Measurements from ENCODE around the gene NDC80. TPM values are rescaled to one million over a fixed set of nuclear protein-coding genes. Genes with fewer than 3 reads are reported as not detected.

Gene NDC80
- polyA plus RNA-seq, 3 donors, result 0.07 TPM; not detected in 2

DNA sequence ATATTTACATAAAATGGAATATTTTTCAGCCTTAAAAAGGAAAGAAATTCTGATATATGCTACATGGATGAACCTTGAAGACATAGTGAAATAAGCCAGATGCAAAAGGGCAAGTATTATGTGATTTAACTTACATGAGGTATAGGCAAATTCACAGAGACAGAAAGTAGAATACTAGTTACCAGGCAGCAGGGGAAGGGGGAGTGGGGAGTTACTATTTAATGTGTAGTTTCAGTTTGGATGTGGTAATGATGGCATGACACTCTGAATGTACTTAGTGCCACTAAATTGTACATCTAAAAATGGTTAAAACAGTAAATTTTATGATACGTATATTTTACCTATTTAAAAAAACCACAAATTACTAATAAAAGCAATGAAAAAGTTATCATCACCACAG is 12.1 kb upstream of the NDC80 start:
- Mint-ChIP-seq H3K9me3 (no peaks in the 10 kb centered on the region), H3K4me3 (no peak overlapping the region), H3K4me1 (no peaks in the 10 kb centered on the region), H3K27me3 (ENCODE audit: low read depth in 3 of 3) (no peaks in the 10 kb centered on the region), H3K27ac (no peak overlapping the region), H3K36me3 (peaks cover 30 to 47% of the 10 kb centered on the region in 2 donors)
- no peak for DNase-seq
- H3K9ac ChIP-seq (ENCODE audit: insufficient read depth, low read length, poor library complexity, severe bottlenecking), result no peak overlapping the region
- H3K9me3 ChIP-seq (replicated peaks in 1 of 2; ENCODE audit: control insufficient read depth in 1 of 2, insufficient read depth in 1 of 2, low read length in 2 of 2), result no peaks in the 10 kb centered on the region
- H3K27ac ChIP-seq (ENCODE audit: low read depth in 1 of 2, low read length in 2 of 2), result no peak overlapping the region
- H3K79me2 ChIP-seq (ENCODE audit: insufficient read depth, low read length), result no peaks in the 10 kb centered on the region
- intact Hi-C loops (cut with micrococcal nuclease), result no loop called here
- no peak overlapping the region for H3K4me2 ChIP-seq (replicated peaks; ENCODE audit: extremely low read depth, low read length, poor library complexity, severe bottlenecking)
- H3K4me3 ChIP-seq (replicated peaks in 1 of 3; ENCODE audit: low read depth in 2 of 3, low read length in 3 of 3), result no peak overlapping the region
- H2AFZ ChIP-seq (ENCODE audit: insufficient read depth, low read depth, low read length, poor library complexity, severe bottlenecking), result no peak overlapping the region
- no peaks in the 10 kb centered on the region for H4K20me1 ChIP-seq (ENCODE audit: insufficient read depth, low read length)
- no peaks in the 10 kb centered on the region for H3K4me1 ChIP-seq (ENCODE audit: control insufficient read depth in 1 of 2, insufficient read depth in 2 of 2, low read length in 2 of 2)
- WGBS (ENCODE audit: insufficient coverage), result no CpG with 5 or more reads among the region's 1 CpG
- H3K27me3 ChIP-seq (ENCODE audit: control insufficient read depth in 2 of 2, insufficient read depth in 2 of 2, low read length in 2 of 2), result no peaks in the 10 kb centered on the region
- TF ChIP-seq, protein P1, sequence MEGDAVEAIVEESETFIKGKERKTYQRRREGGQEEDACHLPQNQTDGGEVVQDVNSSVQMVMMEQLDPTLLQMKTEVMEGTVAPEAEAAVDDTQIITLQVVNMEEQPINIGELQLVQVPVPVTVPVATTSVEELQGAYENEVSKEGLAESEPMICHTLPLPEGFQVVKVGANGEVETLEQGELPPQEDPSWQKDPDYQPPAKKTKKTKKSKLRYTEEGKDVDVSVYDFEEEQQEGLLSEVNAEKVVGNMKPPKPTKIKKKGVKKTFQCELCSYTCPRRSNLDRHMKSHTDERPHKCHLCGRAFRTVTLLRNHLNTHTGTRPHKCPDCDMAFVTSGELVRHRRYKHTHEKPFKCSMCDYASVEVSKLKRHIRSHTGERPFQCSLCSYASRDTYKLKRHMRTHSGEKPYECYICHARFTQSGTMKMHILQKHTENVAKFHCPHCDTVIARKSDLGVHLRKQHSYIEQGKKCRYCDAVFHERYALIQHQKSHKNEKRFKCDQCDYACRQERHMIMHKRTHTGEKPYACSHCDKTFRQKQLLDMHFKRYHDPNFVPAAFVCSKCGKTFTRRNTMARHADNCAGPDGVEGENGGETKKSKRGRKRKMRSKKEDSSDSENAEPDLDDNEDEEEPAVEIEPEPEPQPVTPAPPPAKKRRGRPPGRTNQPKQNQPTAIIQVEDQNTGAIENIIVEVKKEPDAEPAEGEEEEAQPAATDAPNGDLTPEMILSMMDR (IDR thresholded peaks at IDR 0.05), result no peak
- H3K36me3 ChIP-seq (replicated peaks in 1 of 2; ENCODE audit: control insufficient read depth in 1 of 2, insufficient read depth in 2 of 2, low read length in 2 of 2), result peaks cover 7 to 25% of the 10 kb centered on the region in 2 donors

DNA sequence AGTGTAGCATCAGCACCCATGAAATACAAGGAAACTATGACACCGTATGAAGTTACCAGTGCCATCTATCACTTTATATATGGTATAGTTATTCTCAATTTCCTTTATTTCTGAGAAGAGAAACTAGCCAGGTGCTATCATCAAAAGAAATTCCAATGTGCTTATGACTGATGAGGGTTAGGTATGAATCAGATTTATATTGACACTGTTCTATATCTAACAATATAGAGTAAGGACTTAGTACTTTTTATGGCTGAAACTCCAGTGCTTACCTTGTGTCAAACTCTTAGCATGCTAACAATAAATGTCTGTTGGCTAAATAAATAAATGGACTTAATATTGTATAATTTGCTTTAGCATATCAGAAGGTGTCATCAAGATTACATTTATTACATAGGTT is 7.0 kb upstream of the NDC80 start:
- Histone ChIP-seq H3K27me3 (ENCODE audit: control insufficient read depth in 2 of 2, insufficient read depth in 2 of 2, low read length in 2 of 2) (no peaks in the 10 kb centered on the region), H2AFZ (ENCODE audit: insufficient read depth, low read depth, low read length, poor library complexity, severe bottlenecking) (no peak overlapping the region), H3K79me2 (ENCODE audit: insufficient read depth, low read length) (peaks cover 16% of the 10 kb centered on the region), H3K9me3 (replicated peaks in 1 of 2; ENCODE audit: control insufficient read depth in 1 of 2, insufficient read depth in 1 of 2, low read length in 2 of 2) (no peaks in the 10 kb centered on the region), H3K9ac (ENCODE audit: insufficient read depth, low read length, poor library complexity, severe bottlenecking) (no peak overlapping the region), H4K20me1 (ENCODE audit: insufficient read depth, low read length) (no peaks in the 10 kb centered on the region), H3K36me3 (replicated peaks in 1 of 2; ENCODE audit: control insufficient read depth in 1 of 2, insufficient read depth in 2 of 2, low read length in 2 of 2) (peaks cover 10 to 30% of the 10 kb centered on the region in 2 donors), H3K4me2 (replicated peaks; ENCODE audit: extremely low read depth, low read length, poor library complexity, severe bottlenecking) (no peak overlapping the region), H3K4me1 (ENCODE audit: control insufficient read depth in 1 of 2, insufficient read depth in 2 of 2, low read length in 2 of 2) (no peaks in the 10 kb centered on the region), H3K4me3 (replicated peaks in 1 of 3; ENCODE audit: low read depth in 2 of 3, low read length in 3 of 3) (no peak overlapping the region), H3K27ac (ENCODE audit: low read depth in 1 of 2, low read length in 2 of 2) (no peak overlapping the region)
- Mint-ChIP-seq H3K9me3 (no peaks in the 10 kb centered on the region), H3K4me3 (no peak overlapping the region), H3K36me3 (peaks cover 31 to 55% of the 10 kb centered on the region in 2 donors), H3K4me1 (peaks cover 3% of the 10 kb centered on the region), H3K27me3 (ENCODE audit: low read depth in 3 of 3) (no peaks in the 10 kb centered on the region), H3K27ac (no peak overlapping the region)
- intact Hi-C loops (cut with micrococcal nuclease), result no loop called here
- DNase-seq, result no peak
- no CpG with 5 or more reads among the region's 1 CpG for WGBS (ENCODE audit: insufficient coverage)
- TF ChIP-seq, protein P1 (IDR thresholded peaks at IDR 0.05), result no peak

All from CD14-positive monocyte (primary cell).